HG03442 (cell line): Measurements from ENCODE around the gene RAD51B.

ENCODE experiments used
- ATAC-seq: cut with Tn5 transposase; IDR thresholded peaks from one replicate; pipeline ENCODE4 v1.9.1; 2021; ENCODE audit warnings: mild to moderate bottlenecking, moderate library complexity; ENCODE audit not compliant: unreplicated experiment

RAD51B gene

DNA sequence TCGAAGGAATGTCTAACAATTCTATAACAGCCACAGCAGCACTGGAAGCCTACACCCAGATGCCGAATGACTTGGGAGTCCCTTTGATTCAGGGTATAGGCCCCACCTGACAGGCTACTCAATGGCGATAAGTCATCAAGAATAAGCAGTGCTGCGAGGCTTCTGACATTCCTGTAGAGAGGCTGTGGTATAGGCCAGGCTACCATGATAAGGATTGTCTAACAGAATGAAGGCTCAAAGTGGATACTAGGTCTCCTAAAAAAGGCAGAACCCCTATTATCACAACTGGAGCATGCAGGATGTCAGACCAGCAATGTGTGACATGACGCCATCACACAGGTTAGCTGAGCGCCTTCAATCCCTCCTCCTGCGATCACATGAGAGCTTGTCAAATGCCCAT, 920.1 kb downstream of the RAD51B start:
- ATAC-seq = no peak

GRCh38 chr14:68740788-68741476, 921.4 kb downstream of the RAD51B start:
- ATAC-seq = no peak

DNA sequence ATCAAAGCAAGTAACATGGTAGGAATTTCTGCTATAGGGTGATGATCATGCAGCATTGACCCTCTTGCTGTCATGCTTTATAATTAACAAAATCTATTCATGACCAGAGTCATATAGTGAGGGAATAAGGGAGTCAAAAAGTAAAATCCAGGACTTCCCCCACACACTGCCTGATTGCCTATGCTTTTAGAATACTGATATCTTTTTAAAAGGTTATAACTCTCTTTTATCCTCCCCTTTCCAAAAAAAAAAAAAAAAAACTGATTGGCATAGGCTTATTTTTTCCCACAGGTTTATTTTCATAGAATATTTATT, 921.9 kb downstream of the RAD51B start:
- no peak for ATAC-seq

- peak; percentile 77 for ATAC-seq
Measured at GRCh38 chr14:68741839-68742470, 922.4 kb downstream of the RAD51B start.

- ATAC-seq = no peak
Measured at GRCh38 chr14:68744613-68745012, 925.0 kb downstream of the RAD51B start.

GRCh38 chr14:68747393-68747792, 927.8 kb downstream of the RAD51B start:
- no peak for ATAC-seq

DNA sequence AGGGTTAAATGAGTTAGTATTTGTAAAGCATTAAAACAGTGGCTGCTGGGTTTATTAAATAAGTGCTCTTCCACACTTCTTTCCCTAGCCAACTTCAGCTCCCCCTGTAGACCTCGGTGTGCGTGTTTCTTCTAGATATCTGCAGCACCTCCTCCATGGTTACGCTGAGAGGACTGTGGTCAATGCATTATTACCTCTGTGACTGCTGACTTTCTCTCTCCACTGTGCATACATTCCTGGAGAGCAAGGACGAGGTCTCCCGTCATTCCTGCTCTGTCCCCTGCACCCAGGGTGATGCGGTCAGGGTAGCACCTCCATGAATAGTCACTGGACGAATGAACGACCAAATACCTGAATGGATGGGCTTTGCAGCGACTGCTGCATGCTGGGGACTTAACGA, 928.7 kb downstream of the RAD51B start:
- ATAC-seq = no peak

- ATAC-seq = no peak
Measured at GRCh38 chr14:68748691-68749090, 929.1 kb downstream of the RAD51B start.

DNA sequence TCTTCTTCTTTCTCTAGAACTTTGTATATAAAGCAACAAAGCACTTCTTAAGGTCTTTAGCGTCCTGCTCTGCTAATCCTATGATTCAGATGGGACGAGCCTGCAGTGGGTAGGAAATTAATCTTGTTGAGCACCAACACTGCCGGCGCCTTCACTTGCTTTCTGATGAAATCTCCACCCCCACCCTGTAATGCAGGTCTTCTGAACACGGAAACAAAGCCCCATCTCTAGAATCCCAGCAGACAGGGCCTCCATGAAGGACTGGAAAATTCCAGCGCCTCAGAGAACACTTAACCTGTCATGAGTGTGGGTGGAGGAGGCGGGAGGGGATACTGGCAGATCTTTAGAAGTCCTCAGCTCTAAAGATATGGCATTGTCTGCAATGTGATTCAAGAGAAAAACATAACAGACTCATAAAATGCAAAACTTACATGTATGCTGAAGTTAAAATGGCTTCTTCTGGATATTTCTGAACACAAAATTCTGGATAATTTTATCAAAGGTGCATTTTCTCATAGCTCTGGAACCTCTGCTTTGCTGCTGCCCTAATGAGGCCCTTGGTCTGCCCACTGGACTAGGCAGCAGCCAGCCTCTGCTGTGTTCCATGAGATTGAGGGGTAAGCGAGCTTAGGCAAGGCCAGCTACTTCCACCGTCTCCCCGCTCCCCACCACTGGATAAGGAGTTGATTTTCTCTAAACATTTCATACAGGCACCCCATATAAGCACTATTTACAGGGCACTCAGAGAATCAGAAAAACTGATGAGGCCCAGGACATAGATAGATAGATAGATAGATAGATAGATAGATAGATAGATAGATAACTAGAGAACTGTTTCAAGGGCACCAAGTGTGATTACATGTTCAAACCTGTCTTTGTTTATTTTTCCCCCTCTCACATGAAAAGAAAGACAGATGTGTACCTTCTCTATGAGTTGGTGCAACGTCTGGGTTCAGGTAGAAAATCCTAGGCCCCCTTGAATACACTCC, 930.2 kb downstream of the RAD51B start:
- no peak for ATAC-seq

DNA sequence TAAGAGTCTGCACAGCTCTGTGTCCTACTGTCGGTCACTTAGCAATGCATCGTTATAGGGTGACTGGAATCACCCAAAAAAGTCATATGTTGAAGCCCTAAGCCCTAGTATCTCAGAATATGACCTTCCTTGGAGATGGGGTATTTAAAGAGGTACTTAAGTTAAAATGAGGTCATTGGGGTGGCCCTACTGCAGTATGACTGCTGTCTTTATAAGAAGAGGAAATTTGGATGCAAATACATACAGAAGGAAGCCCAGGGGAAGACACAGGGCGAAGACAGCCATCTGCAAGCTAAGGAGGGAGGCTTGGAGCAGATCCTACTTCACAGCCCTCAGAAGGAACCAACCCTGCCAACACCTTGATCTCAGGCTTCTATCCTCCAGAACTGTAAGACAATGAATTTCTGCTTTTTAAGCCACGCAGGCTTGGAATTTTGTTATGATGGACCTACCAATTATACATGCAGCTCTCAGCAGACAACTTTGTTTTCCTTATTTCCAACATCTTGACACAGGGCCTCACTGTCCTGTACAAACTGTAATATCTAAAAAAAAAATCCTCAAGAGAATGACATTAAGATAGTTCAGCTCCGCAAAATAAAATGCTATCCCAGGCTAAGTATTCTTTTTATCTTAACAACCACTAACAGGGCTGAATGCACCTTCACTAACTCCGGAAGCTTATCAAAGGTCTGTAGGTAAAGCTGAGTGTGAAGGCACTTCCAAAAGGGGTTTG, 932.9 kb downstream of the RAD51B start:
- ATAC-seq = no peak

GRCh38 chr14:68753690-68754089, 934.1 kb downstream of the RAD51B start:
- ATAC-seq = no peak

DNA sequence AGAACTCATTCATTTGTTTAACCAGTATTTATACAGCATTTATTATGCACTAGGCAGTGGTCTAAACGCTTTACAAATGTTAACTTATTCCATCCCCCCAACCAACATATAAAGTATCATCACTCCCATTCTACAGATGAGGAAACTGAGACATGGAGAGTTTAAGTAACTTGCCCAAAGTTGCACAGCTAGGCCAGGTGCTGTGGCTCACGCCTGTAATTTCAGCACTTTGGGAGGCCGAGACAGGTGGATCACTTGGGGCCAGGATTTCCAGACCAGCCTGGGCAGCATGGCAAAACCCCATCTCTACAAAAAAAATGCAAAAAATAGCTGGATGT, 935.4 kb downstream of the RAD51B start:
- ATAC-seq = no peak

DNA sequence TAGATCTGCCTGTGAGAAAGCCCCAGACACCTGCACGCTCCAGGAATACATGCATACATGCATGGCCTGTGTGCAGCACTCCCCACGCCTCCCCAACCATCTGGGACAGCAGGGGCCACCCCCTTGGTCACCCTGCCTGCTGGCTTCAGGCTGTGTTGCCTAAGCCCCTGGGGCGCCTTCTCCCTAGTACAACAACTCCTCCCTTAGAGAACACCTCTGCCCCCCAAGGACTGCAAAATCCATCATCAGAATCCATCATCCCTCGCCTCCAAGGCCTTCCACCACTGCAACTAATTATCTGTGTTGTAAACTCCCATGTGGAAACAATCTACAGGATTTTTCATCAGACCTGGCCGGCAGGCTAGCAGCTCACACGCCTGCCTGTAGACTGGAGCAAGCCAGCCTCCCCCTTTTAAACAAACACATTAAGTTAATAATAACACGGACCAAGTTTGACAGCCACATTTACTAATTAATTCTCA, 936.5 kb downstream of the RAD51B start:
- ATAC-seq = no peak

DNA sequence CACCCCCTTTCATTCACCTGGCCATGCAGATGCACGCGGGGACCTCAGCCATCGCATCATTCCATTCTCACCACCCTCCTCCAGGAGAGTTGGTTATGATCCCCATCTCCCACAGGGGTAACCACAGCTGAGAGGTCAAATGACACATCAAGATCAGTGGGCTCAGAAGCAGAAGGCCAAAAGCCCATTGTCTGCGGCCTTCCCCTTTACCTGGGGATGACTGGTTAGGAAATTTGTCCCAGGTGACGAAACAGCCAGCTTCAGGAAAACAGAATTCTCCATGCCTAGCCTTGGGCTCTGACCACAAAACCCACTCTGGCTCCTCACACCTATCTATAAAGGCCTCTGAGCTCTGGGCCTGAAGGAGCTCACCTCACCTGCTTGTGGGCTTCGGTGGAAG, 937.2 kb downstream of the RAD51B start:
- no peak for ATAC-seq

DNA sequence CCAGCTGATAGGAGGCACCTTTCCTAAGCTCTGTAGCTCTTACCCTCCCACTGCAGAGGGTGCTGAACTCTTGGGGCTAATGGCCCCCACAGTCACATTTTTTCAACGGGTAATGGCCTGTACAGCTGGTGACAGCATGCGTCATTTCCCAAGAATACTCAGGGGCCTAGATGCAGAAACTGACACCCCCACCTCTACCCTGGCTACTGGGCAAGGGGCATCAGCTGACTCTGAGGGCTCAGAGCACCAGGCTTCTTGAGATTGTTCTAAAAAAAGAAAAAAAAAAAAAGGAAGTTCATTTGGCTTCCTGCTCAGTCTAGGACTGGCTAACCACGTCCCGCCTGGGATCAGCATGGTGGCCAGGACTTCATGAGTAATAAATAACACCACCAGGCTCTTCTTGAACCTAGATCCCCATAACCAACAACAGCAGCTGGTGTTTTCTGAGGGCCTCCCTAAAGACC, 938.1 kb downstream of the RAD51B start:
- ATAC-seq = no peak

DNA sequence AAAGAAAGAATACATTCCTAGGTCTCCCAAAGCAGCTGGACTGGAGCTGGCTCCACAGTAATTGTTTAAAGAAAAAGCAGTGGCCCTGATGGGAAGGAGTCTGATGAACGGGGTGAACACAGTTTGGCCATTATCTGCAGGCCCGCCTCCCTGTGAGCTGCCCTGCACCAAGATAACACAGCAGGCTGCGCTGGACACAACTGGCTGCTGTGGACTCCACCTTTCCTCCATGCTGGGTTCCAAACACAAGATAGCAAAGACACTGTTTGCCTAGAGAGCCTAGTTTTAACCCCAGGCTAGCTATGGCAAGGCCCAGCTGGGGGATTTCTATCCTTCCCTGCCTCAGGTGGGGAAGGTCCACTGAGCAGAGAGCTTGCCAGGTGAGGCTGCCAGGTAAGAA, 938.7 kb downstream of the RAD51B start:
- no peak for ATAC-seq

DNA sequence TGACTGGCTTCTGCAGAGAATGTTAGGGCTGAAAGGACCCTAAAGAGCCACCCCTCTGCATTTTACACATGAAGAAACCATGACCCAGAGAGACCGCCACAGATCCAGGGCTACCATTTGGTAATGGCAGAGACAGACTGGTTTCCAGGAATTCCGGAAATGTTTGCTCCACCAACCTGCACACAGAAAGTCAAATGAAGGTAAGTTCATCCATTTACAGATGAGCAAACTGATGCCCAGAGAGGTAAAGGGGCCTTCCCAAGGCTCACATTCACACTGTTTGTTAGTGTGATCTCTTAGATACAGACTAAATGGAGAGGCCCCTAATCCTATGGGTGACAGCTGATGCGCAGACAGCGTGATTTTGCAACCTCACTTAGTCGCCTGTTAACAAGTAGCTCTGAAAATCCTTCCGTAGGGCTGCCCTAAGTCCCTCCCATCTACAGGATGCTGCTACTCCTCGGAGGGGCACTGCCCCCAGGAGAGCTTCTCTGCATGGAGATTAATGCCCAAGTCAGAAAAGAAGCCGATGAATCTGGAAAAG, 939.5 kb downstream of the RAD51B start:
- no peak for ATAC-seq

DNA sequence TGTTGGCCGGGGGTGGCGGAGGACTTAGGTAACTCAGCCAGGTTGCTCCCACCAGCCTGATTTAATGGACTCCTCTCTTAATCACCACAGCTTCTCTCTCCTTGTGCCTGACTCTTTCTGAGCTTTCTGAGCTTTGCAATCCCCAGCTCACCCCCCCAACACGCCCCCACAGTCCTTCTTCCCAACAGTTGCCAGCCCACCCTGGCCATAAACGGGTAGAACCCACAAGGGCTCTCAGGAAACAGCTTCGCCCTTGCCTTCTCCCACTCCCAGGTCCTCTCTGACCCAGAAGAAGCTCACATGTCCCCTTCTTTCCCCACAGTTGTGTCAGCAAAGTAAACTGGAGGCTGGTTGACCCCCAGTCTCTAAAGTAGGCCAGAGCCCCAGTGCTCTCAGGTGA, 940.4 kb downstream of the RAD51B start:
- ATAC-seq = no peak

DNA sequence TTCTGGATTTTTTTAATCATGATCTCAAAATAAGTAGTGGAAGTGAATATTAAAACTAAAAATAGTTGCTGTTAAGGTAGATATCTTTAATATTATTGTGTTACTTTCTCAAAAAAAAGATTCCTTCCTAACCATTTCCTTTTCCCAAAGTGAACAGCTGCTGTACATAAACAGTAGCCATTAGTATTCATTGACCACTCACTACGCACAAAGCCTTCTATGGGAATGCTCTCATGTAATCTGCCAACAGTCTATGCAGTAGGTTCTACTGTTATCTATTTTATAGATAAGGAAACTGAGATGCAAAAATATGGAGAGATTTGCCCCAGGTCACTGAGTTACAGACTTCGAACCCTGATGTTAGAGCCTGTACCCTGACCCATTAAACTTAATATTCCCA, 941.2 kb downstream of the RAD51B start:
- no peak for ATAC-seq

- no peak for ATAC-seq
Measured at GRCh38 chr14:68761391-68761790, 941.8 kb downstream of the RAD51B start.
